Middle frontal gyrus (tissue), 1 donor: Measurements from ENCODE around the gene MICAL2.
A peak's percentile ranks its signal among the peaks of the same experiment; 100 is the strongest.

Source experiments
- DNase-seq: peaks from one replicate; pipeline ENCODE4 v3.0.0-alpha.2; 2015; ENCODE audit warnings: low spot score; ENCODE audit errors: extremely low spot score

The MICAL2 gene

DNA sequence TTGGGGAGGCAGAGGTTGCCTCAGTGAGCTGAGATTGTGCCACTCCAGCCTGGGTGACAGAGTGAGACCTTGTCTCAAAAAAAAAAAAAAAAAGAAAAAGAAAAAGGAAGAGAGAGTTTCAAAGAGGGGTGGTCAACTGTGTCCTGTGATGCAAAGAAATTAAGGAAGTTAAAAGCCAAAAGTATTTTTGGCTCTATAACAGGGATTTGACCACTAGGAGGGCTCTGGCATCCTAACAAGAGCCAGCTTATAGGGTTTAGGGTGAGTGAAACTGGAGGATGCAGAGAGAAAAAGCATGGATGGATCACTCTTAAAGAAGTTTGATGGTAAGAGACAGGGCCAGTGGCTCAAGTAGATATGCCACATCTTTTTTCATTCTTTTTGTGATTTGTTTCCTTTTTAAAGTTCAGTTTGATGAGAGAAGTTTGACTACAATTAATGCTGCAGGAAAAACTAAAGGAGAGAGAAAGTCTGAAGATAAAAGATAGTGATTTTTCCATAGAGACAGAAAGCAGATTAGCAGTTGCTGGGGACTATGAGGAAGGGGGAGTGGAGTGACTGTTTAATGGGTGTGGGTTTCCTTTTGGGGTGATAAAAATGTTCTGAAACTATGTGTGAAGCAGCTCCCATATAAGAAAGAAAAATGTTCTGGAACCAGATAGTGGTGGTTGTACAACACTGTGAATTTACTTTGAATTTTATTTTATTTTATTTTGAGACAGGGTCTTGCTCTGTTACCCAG lies 11.1 kb upstream of the MICAL2 start:
- DNase-seq = no peak

GRCh38 chr11:12100429-12100828 lies 10.0 kb upstream of the MICAL2 start:
- DNase-seq = no peak

GRCh38 chr11:12100841-12101242 lies 9.5 kb upstream of the MICAL2 start:
- DNase-seq = peak; percentile 72

- no peak for DNase-seq
Observed at GRCh38 chr11:12101318-12101717, 9.1 kb upstream of the MICAL2 start.

- no peak for DNase-seq
Observed at GRCh38 chr11:12102588-12103410, 7.6 kb upstream of the MICAL2 start.

GRCh38 chr11:12103411-12104225 lies 6.8 kb upstream of the MICAL2 start:
- DNase-seq = no peak

DNA sequence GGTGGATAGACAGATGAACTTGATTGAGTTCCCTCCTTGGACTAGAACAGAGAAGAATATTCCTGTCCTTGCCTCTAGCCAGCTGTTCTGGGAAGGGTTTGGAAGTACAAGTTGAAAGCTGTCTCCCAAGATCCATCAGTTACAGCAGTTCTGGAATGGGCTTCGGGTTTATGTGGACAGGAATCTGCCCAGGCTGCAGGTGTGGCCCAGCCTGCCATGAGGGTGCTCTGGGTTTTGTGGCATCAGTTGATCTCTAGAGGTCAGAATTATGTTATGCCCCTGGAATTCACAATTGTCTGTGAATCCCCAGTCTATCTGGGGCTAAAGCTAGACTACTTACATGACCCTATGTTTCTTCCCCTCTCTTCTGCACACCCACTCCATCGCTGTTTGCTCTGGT lies 4.9 kb upstream of the MICAL2 start:
- DNase-seq = no peak

DNA sequence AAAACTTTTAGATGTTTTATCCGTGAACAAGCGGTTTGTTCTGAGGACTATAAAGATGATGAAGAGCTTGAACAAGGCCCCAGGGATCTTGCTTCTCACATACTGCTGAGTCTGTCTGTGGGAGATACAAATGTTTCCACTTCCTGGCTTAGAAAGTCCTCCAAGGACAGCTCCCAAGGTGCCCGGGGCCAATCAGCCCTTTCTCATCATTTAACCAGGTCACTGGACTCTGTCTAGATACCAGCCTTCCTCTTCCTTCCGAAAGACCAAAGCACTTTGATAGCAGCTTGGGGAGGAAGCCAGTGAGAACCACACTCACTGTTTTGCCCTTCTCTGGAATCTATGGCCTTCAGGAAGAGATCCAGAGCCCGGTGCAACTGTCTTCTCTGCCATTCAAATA lies 4.3 kb upstream of the MICAL2 start:
- DNase-seq = no peak

DNA sequence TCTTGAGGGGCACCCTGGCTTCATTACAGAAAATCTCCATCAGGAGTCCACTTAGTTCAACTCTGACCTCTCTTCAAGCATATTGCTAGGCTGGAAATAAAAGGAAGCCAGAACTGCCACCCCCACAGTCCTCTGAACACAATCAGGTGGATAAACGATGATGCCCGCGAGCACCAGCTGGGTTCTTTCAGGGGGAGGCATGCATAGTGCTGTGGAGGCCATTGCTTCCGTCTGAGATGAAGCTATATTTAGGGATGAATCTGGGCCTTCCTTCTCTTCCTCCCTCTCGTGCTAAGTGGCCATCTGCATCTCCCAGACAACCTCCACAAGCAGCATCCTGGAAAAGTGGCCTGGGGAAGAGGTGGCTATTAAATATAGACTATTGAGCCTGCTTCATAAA lies 3.9 kb upstream of the MICAL2 start:
- DNase-seq = no peak

- no peak for DNase-seq
Observed at GRCh38 chr11:12108875-12109453, 1.4 kb upstream of the MICAL2 start.

DNA sequence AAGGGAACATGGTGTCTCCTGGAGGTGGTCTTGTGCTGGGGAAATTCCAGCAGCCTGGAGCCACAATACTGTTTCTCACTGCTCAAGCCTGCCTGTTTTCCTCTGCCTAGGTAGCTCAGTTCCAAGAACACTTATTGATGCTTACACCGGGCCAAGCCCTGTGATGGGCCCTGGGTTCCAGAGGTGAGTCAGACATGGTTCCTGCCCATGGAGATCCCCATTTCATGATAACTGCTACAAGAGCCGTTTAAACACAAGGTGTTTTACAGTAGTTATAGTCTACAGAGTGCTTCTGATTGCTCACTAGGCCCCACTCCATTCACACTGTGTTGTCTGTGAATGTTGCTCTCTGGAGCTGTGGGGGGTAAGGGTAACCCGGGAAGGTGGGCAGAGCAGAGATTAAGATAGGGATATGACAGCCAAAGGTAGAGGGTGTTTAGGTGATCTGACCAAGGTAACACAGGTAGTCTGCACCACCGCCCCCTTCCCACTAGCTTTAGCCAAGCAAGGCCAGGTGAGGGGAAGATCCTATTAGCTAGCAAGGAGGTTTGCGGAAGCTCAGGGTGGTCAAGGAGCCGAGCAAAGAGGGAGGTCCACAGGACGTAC lies 696 bp upstream of the MICAL2 start:
- DNase-seq = no peak

DNA sequence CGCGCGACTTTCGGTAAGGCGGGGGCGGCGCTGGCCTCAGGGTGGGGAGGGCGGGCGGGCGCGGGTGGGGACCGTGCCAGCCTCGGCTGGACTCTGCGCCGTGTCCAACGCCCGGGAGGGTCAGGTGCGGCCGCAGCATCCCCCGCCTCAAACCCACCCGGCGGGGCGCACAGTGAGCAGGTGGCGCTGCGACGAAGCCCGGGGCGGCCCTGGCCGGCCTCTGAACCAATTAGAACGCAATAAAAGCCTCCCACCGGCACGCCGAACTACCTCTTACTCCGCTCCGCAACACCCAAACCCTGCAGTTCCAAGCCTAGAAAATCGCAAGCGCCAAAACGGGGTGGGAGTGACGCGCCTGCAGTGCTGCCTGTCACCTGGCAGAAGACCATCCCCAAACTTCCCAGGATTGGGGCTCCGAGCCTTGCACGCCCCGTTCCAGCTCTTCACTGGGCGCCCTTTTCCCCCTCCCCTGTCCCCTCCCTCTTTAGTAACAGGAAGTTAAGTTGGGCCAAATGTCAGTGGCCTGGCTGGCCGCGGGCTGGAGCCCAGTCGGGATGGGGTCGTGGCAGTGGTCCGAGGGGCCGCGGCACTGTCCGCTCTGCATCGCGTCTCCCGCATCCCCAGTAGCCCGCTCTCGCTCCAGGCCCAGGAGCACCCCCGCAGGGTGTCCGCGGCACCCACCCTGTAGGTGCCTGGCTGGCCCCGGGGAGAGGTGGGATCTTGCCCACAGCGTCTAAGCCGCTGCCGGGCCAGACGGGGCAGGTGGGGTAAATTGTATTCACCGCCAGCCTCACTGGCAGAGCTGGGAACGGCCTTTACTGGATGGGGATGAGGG lies 541 bp downstream of the MICAL2 start:
- DNase-seq = no peak

- DNase-seq = no peak
Observed at GRCh38 chr11:12111549-12112520, 1.4 kb downstream of the MICAL2 start.

- DNase-seq = no peak
Observed at GRCh38 chr11:12112750-12113149, 2.4 kb downstream of the MICAL2 start.

DNA sequence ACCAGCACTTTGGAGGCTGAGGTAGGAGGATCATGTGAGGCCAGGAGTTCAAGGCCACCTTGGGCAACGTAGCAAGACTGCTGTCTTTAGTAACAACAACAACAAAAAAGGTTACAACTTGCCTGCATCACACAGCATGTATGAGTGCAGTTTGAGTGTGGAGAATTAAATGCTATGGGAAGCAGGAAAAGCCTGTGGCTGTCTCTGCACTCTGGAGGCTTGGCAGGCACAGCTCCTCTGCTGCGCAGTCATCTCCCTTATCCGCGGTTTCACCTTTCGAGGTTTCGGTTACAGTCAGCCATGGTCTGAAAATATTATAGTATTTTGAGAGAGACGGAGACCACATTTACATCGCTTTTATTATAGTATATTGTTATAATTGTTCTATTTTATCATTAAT lies 2.9 kb downstream of the MICAL2 start:
- no peak for DNase-seq

- no peak for DNase-seq
Observed at GRCh38 chr11:12114193-12115033, 4.0 kb downstream of the MICAL2 start.

- DNase-seq = no peak
Observed at GRCh38 chr11:12116425-12117032, 6.1 kb downstream of the MICAL2 start.

DNA sequence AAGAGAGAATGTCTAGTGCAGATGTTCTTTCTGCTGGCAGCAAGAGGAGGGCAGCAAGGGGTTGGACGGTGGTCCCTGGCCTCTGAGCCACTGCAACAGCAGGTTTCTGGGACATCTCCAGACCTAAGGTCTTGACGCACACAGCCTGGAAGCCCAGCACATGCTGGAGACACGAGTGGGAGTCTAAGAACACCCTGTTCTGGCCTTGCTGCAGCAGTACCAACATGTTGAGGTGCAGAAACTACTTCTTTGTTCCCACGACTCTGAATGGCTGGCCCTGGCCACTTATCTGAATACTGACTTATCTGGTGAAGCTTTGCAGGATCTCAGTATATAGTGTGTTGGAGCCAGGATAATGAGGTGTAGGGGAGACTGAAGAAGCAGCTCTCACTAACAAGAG lies 6.8 kb downstream of the MICAL2 start:
- no peak for DNase-seq
